H1 (cell line): ENCODE data around the gene MAN2A1.

Experiments used
- CEBPB ChIP-seq: IDR thresholded peaks from 2 replicates; pipeline ENCODE4 v1.6.1; 2012; ENCODE audit warnings: low read depth, low read length
- EP300 ChIP-seq, 2 experiments: IDR thresholded peaks; 1 replicate in 1 of 2; 2 replicates in 1 of 2; pipeline ENCODE4 v1.6.1; 2011 to 2012; ENCODE audit warnings: low read depth in 2 of 2, low read length in 2 of 2, mild to moderate bottlenecking in 2 of 2, borderline replicate concordance in 1 of 2, inconsistent platforms in 1 of 2, moderate library complexity in 1 of 2
- EZH2 ChIP-seq: fragments of 200-600 bp; sonication (generic); IDR thresholded peaks from 2 replicates; pipeline ENCODE4 v1.7.1; 2012; ENCODE audit warnings: low read depth, mild to moderate bottlenecking, moderate library complexity, low read length, inconsistent platforms; ENCODE audit not compliant: severe bottlenecking
- JUN ChIP-seq: IDR thresholded peaks from 2 replicates; pipeline ENCODE4 v1.6.1; 2011; ENCODE audit warnings: low read depth, mild to moderate bottlenecking, improper control_type of control experiment, low read length
- SUZ12 ChIP-seq: fragments of 200-600 bp; sonication (generic); IDR thresholded peaks from 2 replicates; pipeline ENCODE4 v1.6.1; 2012; ENCODE audit warnings: mild to moderate bottlenecking, inconsistent platforms, low read length, moderate library complexity, mixed read lengths
- TAF1 ChIP-seq: IDR thresholded peaks from 2 replicates; pipeline ENCODE4 v1.6.1; 2011; ENCODE audit warnings: mild to moderate bottlenecking, low read depth, low read length
- TEAD4 ChIP-seq: IDR thresholded peaks from 2 replicates; pipeline ENCODE4 v1.6.1; 2012; ENCODE audit warnings: low read depth, low read length, inconsistent platforms, mixed read lengths
- YY1 ChIP-seq: IDR thresholded peaks from 2 replicates; pipeline ENCODE4 v1.6.1; 2011; ENCODE audit warnings: low read depth, mild to moderate bottlenecking, low read length
- TF ChIP-seq, protein P1 (sequence below), 3 experiments: IDR thresholded peaks; 1 replicate in 2 of 3; 2 replicates in 1 of 3; pipeline versions ENCODE4 v1.5.1 to v1.6.1; 2011; ENCODE audit warnings: low read length in 3 of 3, mild to moderate bottlenecking in 3 of 3, inconsistent platforms in 2 of 3, low read depth in 1 of 3, moderate library complexity in 1 of 3; ENCODE audit not compliant: insufficient read depth in 1 of 3; ENCODE audit errors: control extremely low read depth in 1 of 3

DNA sequence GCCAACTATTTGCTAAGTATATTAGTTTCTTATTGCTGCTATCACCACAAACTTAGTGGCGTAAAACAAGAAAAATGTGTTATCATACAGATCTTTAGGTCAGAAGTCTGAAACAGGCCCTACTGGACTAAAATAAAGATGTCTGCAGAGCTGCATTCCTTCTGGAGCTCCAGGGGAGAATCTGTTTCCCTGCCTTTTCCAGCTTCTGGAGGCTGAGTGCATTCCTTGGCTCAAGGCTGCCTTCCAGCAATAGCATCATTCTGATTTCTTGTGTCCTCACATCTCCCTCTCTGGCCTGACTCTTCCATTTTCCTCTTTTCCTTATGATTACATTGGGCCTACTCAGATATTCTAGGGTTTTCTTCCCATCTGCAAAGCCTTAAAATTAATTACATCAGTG, 15.9 kb downstream of the MAN2A1 start:
- no peak for TF ChIP-seq EP300 (IDR thresholded peaks at IDR 0.05; ENCODE audit: borderline replicate concordance in 1 of 2, low read depth in 2 of 2, low read length in 2 of 2)
- TF ChIP-seq, protein P1, sequence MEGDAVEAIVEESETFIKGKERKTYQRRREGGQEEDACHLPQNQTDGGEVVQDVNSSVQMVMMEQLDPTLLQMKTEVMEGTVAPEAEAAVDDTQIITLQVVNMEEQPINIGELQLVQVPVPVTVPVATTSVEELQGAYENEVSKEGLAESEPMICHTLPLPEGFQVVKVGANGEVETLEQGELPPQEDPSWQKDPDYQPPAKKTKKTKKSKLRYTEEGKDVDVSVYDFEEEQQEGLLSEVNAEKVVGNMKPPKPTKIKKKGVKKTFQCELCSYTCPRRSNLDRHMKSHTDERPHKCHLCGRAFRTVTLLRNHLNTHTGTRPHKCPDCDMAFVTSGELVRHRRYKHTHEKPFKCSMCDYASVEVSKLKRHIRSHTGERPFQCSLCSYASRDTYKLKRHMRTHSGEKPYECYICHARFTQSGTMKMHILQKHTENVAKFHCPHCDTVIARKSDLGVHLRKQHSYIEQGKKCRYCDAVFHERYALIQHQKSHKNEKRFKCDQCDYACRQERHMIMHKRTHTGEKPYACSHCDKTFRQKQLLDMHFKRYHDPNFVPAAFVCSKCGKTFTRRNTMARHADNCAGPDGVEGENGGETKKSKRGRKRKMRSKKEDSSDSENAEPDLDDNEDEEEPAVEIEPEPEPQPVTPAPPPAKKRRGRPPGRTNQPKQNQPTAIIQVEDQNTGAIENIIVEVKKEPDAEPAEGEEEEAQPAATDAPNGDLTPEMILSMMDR (IDR thresholded peaks at IDR 0.05; ENCODE audit: control extremely low read depth in 1 of 3, insufficient read depth in 1 of 3, low read depth in 1 of 3, low read length in 3 of 3): no peak
- TF ChIP-seq YY1: no peak
- TF ChIP-seq TEAD4: no peak
- no peak for TF ChIP-seq TAF1
- TF ChIP-seq SUZ12: no peak
- no peak for TF ChIP-seq JUN
- TF ChIP-seq EZH2: no peak
- TF ChIP-seq CEBPB: no peak
